Hematopoietic multipotent progenitor cell treated with erythropoietin and hydrocortisone succinate and interleukin-3 and kit ligand, for 6 days (in vitro differentiated cells): ENCODE measurements around the gene GNAO1.
A peak's percentile ranks its signal among the peaks of the same experiment; 100 is the strongest.

Experiments used
- DNase-seq: peaks from one replicate; pipeline ENCODE4 v3.0.0-alpha.2; 2015

Gene GNAO1

DNA sequence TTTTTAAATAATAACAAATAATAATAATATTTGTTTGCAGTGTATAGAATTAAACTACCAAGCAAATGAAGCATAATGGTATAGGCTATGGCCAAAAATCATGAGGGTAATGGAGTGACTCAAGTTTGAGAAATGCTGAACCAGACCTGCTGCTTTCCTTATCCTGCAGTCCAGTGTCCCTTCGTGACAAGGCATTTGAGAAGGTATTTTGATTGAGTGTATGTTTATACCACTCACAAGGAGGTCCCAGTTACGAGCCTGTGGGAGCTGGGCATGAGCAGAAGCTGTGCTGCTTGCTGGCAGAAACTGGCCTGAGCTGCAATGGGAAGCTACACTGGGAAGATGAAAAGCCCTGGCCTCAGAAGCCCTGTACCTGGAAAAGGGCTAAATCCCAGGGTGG, 50.3 kb downstream of the GNAO1 start:
- no peak for DNase-seq

DNA sequence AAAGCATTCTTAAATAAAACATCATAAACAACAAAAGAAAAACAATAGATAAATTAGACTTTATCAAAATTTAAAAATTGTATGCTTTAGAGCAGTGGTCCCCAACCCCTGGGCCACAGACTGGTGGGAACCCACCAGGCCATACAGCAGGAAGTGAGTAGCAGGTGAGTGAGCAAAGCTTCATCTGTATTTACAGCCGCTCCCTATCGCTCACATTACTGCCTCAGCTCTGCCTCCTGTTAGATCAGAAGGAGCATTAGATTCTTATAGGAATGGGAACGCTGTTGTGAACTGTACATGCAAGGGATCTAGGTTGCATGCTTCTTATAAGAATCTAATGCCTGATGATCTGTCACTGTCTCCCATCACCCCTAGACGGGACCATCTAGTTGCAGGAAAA, 51.5 kb downstream of the GNAO1 start:
- DNase-seq = no peak

DNA sequence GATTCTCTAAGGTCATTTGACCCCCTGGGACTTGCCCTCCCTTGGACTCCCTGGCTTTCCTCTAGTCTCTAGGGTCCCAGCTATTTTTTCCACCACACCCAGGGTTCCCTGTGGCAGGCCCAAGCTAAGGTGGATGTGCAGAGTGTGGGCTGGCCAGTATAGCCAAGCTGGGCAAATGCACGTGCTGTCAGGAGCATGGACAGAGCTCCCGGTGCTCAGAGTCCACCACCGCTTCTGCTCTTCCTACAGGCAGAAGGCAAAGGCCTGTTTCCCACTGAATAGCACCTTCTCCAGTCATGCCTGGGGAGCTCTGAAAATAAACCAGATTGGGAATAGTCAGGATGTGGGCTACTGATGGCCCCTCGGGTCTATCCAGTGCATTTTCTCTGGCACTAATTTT, 53.3 kb downstream of the GNAO1 start:
- no peak for DNase-seq

DNA sequence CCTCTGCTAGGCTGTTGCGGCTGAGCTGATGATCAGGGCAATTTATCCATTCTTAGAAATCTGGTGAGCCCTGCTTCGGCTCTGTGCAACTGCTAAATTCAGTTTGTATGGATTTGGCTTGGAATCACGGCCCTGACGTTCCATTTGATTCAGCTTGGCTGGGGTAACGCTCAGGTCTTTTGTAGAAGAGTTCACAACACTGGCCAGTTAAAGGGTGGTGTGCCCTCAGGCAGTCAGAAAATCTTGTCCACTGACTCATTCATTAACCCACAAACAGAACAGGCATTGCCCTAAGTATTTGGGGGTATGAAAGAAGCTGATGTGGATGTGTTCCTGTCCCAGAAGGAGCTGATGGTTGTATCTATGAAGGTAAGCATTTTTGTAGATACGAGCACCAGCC, 53.9 kb downstream of the GNAO1 start:
- DNase-seq = no peak

DNA sequence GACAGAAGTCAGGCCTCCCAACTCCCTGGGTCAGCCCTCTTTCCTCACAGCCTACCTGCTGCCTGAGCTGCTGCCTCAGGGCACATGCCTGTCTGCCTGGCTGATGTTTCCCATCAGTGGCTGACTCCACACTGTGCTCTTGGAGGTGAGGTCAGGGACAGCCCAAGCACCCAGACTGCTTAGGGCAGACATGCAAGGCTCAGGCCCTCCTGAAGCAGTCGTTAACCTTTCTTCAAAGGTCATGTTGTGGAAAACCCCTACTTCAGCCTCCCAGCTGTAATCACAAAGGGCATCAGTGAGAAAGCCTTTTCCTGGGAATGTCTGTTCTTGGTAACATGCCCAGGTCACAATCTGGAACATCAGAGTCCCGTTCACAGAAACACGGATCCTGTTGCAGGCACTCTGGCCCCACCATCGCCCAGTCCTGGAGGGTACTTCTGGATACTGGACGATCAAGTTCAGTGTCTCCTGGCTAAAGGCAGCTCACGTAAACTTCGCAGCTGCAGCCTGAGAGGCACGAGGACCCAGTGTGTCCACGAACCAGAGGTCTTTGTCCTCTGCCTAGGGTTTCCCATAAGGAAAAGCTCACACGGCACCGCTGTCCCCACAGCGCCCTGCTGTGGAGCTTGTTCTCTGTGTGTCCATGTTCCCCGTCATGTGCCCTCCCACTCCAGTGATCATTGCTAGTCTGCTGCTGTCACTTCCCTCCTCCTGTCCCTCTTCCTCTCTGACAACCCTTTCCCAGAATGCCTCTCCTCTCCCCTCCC, 54.9 kb downstream of the GNAO1 start:
- DNase-seq = no peak

DNA sequence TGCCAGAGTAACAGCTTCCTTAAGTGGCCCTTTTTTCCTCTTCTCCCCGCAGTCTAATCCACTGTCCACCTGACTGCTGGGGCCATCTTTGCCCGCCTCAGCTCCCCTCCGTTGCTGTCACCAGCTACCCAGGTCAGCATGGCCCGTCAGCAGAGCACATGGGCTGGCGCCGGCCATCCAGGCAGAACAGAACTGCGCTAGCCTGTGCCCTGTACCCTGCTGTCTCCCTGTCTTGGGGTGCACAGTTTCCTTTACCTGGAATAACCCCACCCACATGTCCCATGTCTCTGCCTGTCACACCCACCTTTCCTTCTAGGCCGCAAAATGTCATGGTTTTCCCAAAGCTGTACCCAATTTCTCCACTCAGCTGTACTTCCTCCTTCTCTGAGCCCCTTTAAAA, 55.7 kb downstream of the GNAO1 start:
- DNase-seq = no peak

DNA sequence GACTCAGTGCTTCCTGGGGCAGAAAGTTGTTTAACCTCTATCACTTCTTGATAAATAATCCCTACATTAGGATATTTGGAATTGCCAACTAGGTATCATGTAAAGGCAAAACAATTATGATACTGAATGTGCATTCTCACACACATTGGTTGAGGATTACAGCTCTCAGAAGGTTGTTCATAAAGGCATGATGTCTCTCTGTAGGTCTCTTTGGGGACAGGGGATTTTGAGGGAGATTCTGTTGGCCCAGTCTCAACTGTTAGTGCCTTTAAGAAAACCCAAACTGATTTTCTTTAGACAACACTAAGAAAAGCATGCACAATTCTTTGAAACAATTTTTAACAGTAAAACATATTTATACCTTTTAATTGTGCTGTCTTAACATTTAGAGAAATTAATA, 56.5 kb downstream of the GNAO1 start:
- no peak for DNase-seq

DNA sequence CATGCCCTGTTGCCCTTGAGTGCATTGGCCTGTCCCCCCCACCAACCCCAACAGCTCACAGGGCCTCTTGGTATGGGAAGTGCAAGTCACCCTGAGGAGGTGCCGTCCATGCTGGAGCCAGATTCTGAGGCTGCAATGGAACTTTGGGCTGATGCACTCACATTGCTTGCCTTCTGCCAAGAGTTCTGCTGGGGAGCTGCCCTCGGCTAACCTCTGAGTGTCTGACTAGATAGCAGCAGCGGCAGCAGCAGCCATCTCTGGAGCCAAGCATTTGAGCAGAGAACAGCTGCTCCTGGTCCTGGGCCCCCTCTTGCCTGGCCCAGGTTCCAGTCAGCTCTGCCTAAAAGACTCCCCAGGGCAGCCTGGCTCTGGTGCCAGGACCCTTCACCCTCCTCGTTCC, 61.5 kb downstream of the GNAO1 start:
- no peak for DNase-seq

DNA sequence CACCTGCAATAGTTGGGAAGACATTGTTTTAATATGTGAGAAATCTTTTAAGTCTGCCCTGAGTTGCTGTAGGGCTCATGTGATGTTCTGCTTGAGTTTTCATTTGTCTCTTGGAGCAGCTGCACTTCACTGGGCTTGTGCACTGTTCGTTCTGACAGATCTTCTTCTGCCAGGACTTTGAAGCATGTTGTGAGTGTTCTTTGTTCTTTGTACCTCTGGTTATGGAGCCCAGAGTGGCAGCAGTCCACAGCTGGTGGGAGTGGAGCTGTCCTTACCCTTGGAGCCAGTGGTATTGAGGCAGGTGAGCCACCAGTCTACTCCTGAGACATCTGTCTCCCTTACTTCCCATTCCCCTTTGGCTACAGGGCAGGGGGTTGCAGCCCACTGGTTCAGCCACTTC, 64.6 kb downstream of the GNAO1 start:
- no peak for DNase-seq

DNA sequence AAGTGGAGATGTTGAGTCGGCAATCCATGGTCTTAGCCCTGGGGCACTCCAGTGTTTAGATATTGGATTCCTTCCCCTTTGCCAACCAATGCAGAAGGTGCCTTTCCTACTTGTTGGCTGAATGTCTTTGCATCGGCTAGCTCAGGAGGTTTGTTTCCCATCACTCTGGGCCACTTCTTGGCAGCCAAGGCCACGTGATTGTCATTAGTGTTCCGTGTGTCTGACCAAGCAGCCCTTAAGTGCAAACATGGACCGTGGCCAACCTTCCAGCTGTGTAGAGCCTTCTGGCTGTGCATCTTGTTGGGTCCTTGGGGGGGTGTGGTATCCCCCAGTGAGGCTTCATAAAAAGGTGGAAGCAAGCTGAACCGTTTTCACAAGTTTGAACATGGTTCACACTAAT, 66.0 kb downstream of the GNAO1 start:
- no peak for DNase-seq

DNA sequence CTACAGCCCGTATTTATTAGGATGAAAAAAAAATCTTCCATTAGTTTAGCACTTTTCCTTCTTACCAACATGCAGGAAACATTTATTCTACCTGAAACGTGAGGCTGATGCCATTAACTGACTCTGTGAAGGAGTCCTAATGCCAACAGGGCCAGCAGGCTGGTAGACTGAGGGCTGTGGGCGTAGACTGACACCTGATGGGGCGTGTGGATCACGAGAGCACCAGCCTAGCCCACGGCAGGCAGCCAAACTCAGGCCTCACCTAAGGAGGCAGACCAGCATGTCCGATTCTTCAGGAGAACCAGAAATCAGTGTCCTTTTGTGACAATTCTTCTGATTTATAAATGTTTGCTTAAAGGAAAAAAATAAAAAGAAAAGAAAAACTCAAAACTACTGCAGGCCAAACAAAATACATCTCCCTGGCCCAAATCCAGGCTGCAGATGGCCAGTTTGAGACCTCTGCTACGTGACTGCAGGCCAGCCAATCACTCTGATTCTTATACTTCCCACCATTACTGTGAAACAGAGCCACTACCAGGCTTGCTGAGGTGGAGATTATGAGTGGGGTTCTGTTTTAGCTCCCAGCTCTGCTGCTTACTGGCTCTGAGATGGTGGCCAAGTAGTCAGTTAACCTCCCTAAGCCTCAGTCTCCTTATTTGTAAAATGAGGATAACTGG, 66.5 kb downstream of the GNAO1 start:
- DNase-seq = no peak

DNA sequence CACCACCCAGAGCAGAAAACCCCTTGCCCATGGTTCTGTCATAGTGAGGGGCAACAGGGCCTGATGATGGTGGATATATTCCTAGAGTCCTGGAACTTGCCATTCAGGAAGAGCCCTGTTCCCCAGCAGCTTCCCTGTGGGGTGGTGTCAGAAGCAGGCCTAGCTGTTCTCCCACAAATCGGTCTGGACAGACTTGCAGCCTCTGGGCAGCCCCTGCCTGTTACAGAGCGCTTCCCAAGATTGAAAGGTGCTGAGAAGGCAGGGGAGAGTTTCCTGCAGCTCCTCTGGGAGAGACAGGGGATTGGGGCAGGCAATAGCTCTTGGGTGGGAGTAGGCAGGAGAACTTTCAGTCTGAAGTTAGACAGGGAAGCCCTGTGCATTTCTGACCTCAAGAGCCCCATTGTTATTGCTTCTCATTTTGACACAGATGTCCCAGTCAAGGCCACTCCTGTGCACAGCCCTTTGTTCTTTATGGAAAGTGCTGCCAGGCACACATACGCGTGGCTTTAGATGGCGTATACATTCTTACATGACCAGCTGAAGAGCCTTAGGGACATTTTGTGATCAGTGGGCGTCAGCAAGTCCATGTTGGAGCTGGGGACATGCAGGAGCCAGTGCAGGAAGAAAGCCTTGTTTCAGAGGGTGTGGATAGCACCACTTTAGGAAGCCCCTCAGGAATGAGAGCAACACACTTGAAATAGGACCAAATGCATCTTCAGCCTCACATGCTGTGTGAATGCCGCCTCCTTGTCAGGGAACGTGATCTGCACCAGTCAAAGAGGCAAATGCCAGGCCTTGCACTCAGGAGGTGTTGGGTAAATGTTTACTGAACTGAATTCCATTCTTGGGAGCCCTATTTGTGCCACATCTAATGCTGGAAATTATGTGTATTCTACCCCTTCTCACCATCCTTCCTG, 67.5 kb downstream of the GNAO1 start:
- no peak for DNase-seq

DNA sequence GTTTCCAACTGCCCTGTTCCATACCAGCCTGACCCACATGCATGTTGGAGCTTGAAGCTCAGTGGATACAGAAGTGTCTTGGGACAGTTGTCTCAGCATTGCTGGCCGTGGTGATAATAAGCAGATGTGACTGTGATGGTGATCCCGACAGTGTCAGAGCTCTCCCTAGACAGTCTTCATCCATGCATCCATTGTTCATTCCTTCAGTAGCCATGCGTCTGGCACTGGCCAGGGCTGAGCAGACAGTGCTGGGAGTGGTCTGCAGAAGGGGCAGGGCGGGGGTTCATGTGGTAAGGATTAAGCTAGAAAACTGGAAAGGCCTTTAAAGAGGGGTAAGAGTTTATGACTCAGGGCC, 68.1 kb downstream of the GNAO1 start:
- no peak for DNase-seq

DNA sequence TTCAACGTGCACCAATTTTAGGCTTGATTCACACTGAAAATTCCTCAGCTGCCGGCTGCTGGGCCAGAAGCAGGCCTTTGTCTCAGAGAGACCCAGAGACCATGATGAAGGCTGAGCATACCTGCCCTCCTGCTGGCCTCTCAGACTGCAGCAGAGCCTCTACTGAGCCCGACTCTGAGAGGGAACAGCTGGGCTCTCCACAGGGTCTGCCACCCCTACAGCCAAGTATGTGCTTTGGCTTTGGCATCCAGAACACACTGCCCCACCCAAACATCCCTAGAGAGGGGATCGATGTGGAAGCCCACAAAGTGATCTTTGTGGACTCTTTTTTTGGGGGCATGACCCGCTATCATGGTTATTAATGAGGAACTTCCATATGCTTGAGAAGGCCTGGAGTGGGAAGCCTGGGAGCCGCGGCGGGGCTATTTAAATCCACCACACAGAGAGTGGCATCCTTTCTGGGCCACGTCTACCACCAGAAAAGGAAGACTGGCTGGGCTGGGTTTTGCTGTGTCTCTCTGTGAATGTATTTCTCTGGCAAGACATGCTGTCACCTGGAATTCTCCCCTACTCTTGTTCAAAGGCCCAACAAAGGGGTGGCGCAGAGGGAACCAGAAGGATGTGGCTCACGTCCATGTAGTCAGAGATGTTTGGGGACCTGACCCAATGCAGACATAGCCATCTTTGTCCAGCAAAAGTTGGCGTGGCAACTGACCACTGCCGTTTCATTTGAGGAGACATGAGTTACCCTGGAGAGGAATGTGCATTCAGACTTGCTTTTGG, 69.3 kb downstream of the GNAO1 start:
- DNase-seq = no peak

DNA sequence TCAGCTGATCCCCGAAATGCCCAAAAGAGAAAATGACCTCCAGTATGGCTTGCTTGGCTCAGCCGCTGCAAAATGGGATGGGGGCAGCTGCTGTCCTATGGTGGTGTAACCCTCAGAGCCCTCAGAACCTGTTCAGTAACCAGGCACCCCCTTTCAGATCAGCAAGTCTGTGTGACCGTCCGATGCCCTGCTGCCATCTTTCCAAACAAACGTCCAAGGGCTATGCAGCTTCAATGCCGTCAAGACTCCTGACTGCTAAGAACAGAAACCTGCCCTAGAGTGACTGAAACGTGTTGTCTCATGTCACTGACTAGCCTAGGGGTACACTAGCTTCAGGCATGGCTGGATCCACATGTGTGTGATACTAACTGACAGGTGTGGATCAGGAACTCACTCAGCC, 70.4 kb downstream of the GNAO1 start:
- no peak for DNase-seq

DNA sequence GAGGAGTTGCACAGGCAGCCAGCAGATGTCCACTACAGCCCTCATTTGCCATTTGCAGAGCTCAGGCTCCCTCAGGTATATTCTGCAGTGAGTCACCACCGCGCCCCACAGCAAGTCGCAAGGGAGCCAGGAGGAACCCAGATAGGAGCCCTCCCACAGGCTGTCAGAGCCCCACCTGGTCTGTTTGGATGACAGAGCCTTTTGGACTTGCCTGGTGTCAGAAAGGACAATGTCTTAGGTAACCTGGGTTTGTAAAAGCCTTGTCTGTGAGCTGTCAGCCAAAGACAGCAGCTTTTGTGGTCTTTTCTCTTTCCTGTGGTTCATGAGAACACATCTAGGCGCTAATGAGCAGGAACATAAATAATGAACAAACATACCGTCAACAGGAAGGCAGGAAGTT, 70.9 kb downstream of the GNAO1 start:
- peak; percentile 50 for DNase-seq

DNA sequence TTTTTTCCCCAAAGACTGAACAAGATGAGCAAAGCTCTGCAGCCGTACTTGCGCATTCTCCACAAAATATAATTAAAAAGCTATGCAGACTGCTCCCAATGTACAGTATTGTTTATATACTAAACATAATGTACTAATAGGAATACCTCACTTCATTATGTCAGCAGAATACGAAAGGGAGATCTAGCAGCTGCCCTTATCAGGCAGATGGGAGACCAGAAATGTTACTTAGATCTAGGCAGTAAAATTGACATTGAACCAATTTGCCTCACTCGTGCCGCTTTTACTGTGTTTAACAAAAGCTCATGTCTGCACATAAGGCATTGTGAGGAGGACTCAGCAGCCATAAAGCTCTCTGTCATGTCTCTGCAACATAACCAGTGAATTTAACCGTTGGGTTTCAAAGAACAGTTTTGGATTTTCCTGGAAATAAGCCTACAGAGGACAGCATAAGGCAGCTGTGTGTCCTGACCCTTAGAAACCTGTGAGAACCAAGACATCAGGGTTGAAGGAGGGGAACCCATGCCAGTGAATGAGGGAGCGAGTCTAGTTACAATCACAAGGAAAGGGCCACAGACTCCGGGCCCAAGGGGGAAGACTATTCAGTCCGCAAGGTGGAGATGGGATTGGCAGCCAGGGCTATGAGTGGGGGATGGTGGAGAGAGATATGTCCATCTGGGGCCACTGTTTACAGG, 71.4 kb downstream of the GNAO1 start:
- DNase-seq = peak; percentile 37

DNA sequence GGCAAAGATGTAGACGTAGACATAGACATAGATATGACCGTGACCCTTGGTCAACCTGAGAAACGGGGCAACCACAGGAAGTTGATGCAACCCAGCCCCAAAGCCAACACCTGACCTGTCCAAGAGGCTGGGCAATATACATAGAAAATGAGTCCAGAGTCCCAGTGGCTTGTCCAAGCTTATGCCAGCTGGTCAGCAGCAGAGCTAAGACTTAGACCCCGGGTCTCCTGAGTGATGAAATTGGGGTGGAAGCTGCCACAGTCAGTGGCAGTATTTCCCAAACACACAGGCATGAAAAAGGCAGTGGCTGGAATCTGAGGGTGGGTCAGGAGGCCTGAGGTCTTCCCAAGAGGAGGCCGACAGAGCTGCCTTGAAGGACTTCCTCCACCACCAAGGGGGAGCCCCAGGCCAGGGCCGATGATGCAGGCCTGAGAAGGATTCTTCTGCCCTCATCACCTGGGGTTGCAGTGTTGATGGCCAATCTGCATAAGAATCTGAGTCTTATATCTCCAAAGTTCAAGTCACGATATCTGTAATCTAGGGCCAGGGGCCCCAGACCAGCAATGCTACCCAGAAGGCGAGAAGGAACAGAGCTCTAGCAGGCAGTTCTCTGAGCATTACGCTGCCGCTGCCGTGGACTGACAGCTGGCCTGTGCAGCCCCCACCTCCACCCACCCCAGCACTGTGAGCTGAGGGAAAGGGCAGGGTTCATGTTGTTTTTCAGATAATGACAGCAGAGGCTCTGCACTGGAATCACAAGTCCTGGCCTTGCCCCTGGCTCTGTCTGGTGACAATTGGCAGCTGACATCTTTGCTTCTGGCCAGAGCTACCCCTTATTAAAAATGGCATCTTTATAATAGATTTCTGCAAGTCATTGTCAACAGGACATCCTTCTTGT, 72.7 kb downstream of the GNAO1 start:
- peak; percentile 19 for DNase-seq

DNA sequence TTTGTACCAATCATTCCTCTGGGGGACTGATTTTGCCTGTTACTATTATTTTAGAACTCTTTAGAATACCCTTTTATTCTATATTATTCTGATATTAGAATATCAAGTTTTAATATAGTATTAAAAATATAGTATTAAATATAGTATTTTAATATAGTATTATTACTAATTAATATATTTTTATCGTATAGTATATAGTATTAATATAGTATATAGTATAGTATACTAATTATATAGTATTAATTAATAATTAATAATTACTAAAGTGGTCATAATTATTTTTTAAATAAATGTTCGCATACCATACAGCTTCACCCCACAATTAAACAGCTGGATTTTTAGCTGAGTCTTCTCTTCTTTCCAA, 73.3 kb downstream of the GNAO1 start:
- no peak for DNase-seq

DNA sequence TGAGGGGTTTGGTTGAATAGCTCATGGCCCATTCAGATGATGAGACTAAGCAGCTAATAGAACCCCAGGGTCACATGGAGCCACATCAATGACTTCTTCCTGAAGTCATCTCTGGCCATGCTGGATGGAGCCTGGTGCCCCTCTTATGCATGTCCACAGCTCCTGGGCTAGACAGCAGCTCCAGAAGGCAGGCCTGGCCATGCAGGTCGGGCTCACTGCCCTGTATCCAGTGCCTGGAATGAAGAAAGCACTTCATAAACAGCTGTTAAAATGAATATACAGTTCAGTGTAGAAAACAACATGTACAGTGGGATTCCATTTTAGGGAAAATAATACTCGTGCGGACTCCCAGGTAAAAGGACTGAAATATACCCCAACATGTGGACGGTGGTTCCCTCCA, 73.9 kb downstream of the GNAO1 start:
- DNase-seq = no peak

DNA sequence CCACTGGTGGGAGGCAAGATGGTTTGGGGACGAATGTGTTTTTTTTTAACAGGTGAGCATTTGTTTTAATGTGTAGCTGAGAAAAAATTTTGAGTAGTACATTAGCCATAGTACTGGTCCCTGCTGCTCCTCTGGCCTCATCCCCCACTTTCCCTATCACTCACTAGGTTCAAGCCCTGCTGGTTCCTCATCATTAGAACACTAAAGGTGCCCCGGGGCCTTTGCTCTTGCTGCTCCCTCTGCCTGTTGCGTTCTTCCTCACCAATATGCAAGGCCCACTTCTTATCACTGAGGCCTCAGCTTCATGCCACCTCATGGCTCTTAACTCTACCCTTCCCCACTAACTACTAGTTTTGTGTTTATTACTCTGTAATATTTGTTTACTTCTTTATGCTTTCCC, 74.5 kb downstream of the GNAO1 start:
- DNase-seq = no peak
